ENCODE measurements around the gene SPATS1. TPM values are rescaled to one million over a fixed set of nuclear protein-coding genes. Genes with fewer than 3 reads are reported as not detected.
"Not testable (repeated sequence)": the region's sequence is repeated elsewhere in the genome, so short reads cannot be mapped to it uniquely, and the experiment has no call there.

Gene SPATS1
- total RNA-seq, 1 donor from 2014 or later: 1.8 TPM

DNA sequence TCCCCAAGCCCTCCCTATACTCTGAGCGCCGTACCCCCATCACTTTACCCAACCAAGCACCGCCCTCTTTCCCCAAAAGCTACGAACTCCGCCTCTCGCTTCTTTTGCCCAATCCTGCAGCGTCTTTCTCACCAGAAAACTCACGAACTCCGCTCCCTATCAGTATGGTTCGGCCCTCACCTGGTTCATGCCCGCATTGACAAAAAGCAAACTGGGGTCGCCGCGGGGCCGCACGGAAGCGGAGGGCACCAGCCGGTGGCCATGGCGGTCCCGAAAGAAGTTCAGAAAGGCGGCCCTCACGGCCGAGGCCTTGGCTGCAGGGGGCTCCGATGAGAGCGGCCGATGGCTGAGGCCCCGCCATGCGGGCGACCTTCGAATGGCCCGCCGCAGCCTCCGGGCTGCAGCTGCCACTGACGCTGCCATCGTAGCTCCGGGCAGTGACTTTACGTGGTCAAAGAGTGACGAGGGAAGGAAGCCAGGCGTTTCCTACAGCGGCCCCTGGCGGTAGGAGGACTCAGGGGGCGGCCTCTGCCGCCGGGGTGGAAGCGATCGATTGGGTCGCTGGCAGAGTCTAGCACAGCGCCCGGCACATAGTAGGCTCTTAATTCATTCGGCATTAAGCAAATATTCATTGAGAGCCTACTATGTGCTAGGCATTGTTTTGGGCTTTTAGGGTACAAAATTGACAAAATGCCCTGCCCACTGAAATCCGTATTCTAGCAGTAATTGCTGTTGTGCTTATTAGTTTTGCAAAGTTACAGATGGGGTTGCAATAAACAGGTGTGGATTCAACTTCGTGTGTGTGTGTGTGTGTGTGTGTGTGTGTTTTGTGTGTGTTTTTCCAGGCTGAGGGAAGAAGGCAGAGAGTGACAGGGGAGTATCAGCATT is 29.3 kb upstream of the SPATS1 start, which contains the start of gene AARS2:
TSS of gene AARS2 (minus strand) at position 447 of the 888 bp plus-strand sequence. CDS start at position 423, 24 bp downstream.
- no peaks in the 10 kb centered on the region for H3K9me3 ChIP-seq
- peak; percentile 90 for DNase-seq
- TF ChIP-seq CTCF (IDR thresholded peaks at IDR 0.05): peak; percentile 99
- H3K27ac ChIP-seq: peak within 1 kb of the TSS; percentile 79
- peaks cover 33% of the 10 kb centered on the region for H3K36me3 ChIP-seq
- peak; percentile 97 for ATAC-seq
- intact Hi-C loops (cut with DNase I): no loop called here
- no peaks in the 10 kb centered on the region for H3K27me3 ChIP-seq (ENCODE audit: low read depth)
- peaks cover 11% of the 10 kb centered on the region for H3K4me1 ChIP-seq
- H3K4me3 ChIP-seq: peak within 1 kb of the TSS; percentile 88

GRCh38 chr6:44314657-44315056 is 27.8 kb upstream of the SPATS1 start:
- Histone ChIP-seq H3K36me3 (peaks cover 18% of the 10 kb centered on the region), H3K4me1 (peaks cover 11% of the 10 kb centered on the region)
- H3K27me3 ChIP-seq (ENCODE audit: low read depth); DNase-seq; H3K27ac ChIP-seq; ATAC-seq; H3K4me3 ChIP-seq; intact Hi-C loops (cut with DNase I); H3K9me3 ChIP-seq: not testable (repeated sequence)

DNA sequence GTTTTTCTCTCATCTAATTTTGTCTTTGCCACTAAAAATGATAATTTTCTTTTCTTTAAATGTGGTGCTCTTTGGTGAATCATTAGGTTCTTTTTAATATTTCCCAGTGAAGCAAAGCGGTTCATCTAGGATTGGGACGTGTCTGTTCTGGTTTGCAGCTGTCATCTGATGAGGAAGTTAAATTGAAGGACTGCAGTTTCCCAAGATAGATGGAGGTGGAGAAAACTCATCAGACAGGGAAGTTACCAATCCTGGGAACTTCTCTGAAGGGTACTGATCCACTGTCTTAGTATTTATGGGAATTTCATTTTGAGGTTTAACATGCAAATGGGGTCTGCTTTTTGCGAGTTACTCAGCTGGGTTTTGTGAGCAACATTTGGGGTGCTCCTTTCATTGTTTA is 26.9 kb upstream of the SPATS1 start:
- intact Hi-C loops (cut with DNase I): no loop called here
- peaks cover 13% of the 10 kb centered on the region for H3K27me3 ChIP-seq (ENCODE audit: low read depth)
- H3K27ac ChIP-seq: no peak overlapping the region
- no peak overlapping the region for H3K4me3 ChIP-seq
- peaks cover 11% of the 10 kb centered on the region for H3K4me1 ChIP-seq
- ATAC-seq (no peak), DNase-seq (no peak)
- peaks cover 9% of the 10 kb centered on the region for H3K36me3 ChIP-seq
- TF ChIP-seq CTCF (IDR thresholded peaks at IDR 0.05): no peak
- H3K9me3 ChIP-seq: no peaks in the 10 kb centered on the region

GRCh38 chr6:44315951-44316350 is 26.5 kb upstream of the SPATS1 start:
- Histone ChIP-seq H3K27ac (no peak overlapping the region), H3K27me3 (ENCODE audit: low read depth) (peaks cover 13% of the 10 kb centered on the region), H3K9me3 (no peaks in the 10 kb centered on the region), H3K36me3 (peaks cover 5% of the 10 kb centered on the region), H3K4me3 (no peak overlapping the region), H3K4me1 (peaks cover 11% of the 10 kb centered on the region)
- intact Hi-C loops (cut with DNase I): no loop called here
- no peak for ATAC-seq
- DNase-seq: no peak
- TF ChIP-seq CTCF (IDR thresholded peaks at IDR 0.05): no peak

- Histone ChIP-seq H3K4me3 (no peak overlapping the region), H3K27me3 (ENCODE audit: low read depth) (peaks cover 13% of the 10 kb centered on the region), H3K27ac (no peak overlapping the region), H3K4me1 (peaks cover 11% of the 10 kb centered on the region), H3K36me3 (no peaks in the 10 kb centered on the region), H3K9me3 (no peaks in the 10 kb centered on the region)
- DNase-seq: no peak
- intact Hi-C loops (cut with DNase I): no loop called here
- TF ChIP-seq CTCF (IDR thresholded peaks at IDR 0.05): no peak
- ATAC-seq: no peak
These were observed 26.0 kb upstream of the SPATS1 start for GRCh38 chr6:44316481-44316880.

DNA sequence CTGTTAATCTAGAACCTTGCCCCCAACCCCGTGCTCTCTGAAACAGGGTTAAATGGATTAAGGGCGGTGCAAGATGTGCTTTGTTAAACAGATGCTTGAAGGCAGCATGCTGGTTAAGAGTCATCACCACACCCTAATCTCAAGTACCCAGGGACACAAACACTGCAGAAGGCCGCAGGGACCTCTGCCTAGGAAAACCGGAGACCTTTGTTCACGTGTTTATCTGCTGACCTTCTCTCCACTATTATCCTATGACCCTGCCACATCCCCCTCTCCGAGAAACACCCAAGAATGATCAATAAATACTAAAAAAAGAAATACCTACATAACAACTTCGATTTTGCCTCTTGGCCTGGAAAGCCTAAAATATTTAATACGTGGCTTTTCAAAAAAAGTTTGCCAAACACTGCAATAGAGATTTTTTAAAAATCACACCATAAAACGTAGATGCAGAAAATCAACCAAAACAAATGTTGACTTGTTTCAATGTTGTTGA is 25.3 kb upstream of the SPATS1 start:
- peaks cover 13% of the 10 kb centered on the region for H3K27me3 ChIP-seq (ENCODE audit: low read depth)
- H3K36me3 ChIP-seq; DNase-seq; H3K27ac ChIP-seq; H3K9me3 ChIP-seq; intact Hi-C loops (cut with DNase I); H3K4me1 ChIP-seq; H3K4me3 ChIP-seq; ATAC-seq: not testable (repeated sequence)

Measured in lower lobe of right lung (tissue), 2 donors.